ENCODE data around the gene BEAN1.
"Not testable (repeated sequence)": the region's sequence is repeated elsewhere in the genome, so short reads cannot be mapped to it uniquely, and the experiment has no call there.

Gene BEAN1

GRCh38 chr16:66487580-66488275 is 60.6 kb downstream of the BEAN1 start:
- peak in 1 of 2 donors; percentile 9 for DNase-seq

- DNase-seq: peak in 1 of 2 donors; percentile 6
Observed at GRCh38 chr16:66488505-66488904, 61.4 kb downstream of the BEAN1 start.

GRCh38 chr16:66489385-66489784 is 62.3 kb downstream of the BEAN1 start:
- no peak for DNase-seq

- peak in 1 of 2 donors; percentile 13 for DNase-seq
Observed at GRCh38 chr16:66489818-66490217, 62.7 kb downstream of the BEAN1 start.

GRCh38 chr16:66490774-66491715 is 64.0 kb downstream of the BEAN1 start:
- peak in 1 of 2 donors; percentile 16 for DNase-seq

- DNase-seq: no peak
Observed at GRCh38 chr16:66491716-66492064, 64.6 kb downstream of the BEAN1 start.

GRCh38 chr16:66493490-66494401 is 66.7 kb downstream of the BEAN1 start:
- DNase-seq: peak in 1 of 2 donors; percentile 10

- DNase-seq: peak in 1 of 2 donors; percentile 4
Observed at GRCh38 chr16:66494916-66495315, 67.8 kb downstream of the BEAN1 start.

GRCh38 chr16:66495440-66495839 is 68.3 kb downstream of the BEAN1 start:
- peak in 1 of 2 donors; percentile 3 for DNase-seq

- not testable (repeated sequence) for DNase-seq
Observed at GRCh38 chr16:66496226-66496625, 69.1 kb downstream of the BEAN1 start.

- not testable (repeated sequence) for DNase-seq
Observed at GRCh38 chr16:66497921-66498320, 70.8 kb downstream of the BEAN1 start.

GRCh38 chr16:66501563-66501962 is 74.5 kb downstream of the BEAN1 start:
- DNase-seq: not testable (repeated sequence)

- DNase-seq: peak in 1 of 2 donors; percentile 5
Observed at GRCh38 chr16:66502020-66502913, 75.2 kb downstream of the BEAN1 start.

- no peak for DNase-seq
Observed at GRCh38 chr16:66503030-66503429, 75.9 kb downstream of the BEAN1 start.

GRCh38 chr16:66503612-66504011 is 76.5 kb downstream of the BEAN1 start:
- no peak for DNase-seq

GRCh38 chr16:66507731-66508239 is 80.7 kb downstream of the BEAN1 start:
- DNase-seq: no peak

GRCh38 chr16:66508248-66508913 is 81.3 kb downstream of the BEAN1 start:
- no peak for DNase-seq

- DNase-seq: no peak
Observed at GRCh38 chr16:66508914-66509496, 81.9 kb downstream of the BEAN1 start.

GRCh38 chr16:66509576-66509975 is 82.5 kb downstream of the BEAN1 start:
- DNase-seq: no peak

- no peak for DNase-seq
Observed at GRCh38 chr16:66510298-66510697, 83.2 kb downstream of the BEAN1 start.
